ENCODE results near the gene ADAMTS6. TPM values are rescaled to one million over a fixed set of nuclear protein-coding genes. Genes with fewer than 3 reads are reported as not detected.

ADAMTS6 gene
- total and polyA plus RNA-seq, 2 of the 13 experiments (the other 11 are each of a cell fraction or from before 2014, with no cell fraction given), result 3.1 to 8.2 TPM

- Histone ChIP-seq H3K27me3 (ENCODE audit: control insufficient read depth in 1 of 2, insufficient read depth in 2 of 2, low read length in 2 of 2) (no peaks in the 10 kb centered on the region), H3K27ac (ENCODE audit: extremely low read length, insufficient read depth, low read length) (no peak overlapping the region), H3K36me3 (replicated peaks in 1 of 2; ENCODE audit: control insufficient read depth in 1 of 2, insufficient read depth in 2 of 2, low read length in 2 of 2) (no peaks in the 10 kb centered on the region), H3K4me2 (ENCODE audit: low read depth, low read length) (no peak overlapping the region), H3K4me3 (replicated peaks in 1 of 3; ENCODE audit: insufficient read depth in 1 of 3, low read depth in 2 of 3, low read length in 3 of 3) (no peak overlapping the region), H3K9ac (ENCODE audit: insufficient read depth, low read depth, low read length) (no peak overlapping the region), H4K20me1 (ENCODE audit: insufficient read depth, low read length) (no peaks in the 10 kb centered on the region), H3K79me2 (ENCODE audit: insufficient read depth, low read length) (no peaks in the 10 kb centered on the region), H3K9me3 (ENCODE audit: low read length) (no peaks in the 10 kb centered on the region), H3K4me1 (ENCODE audit: insufficient read depth, low read length) (no peaks in the 10 kb centered on the region), H2AFZ (ENCODE audit: low read length) (no peak overlapping the region)
- ATAC-seq (no peak), FAIRE-seq (no peak), DNase-seq (ENCODE audit: low spot score) (no peak)
- CTCF ChIA-PET (ENCODE audit: low intra/inter-chr PET ratio, low total read pairs), result no interaction called here
- intact Hi-C loops (cut with micrococcal nuclease; ENCODE audit: unreplicated experiment), result no loop called here
- in situ Hi-C loops (cut with HindIII; ENCODE audit: extremely low pct_ligation_motif_present, low pct_unique_long_range_greater_than_20kb), result no loop called here
- BruUV-seq (replicated peaks), result no TSS peak
- 83% methylated on average over 3 of the region's 3 CpGs for WGBS (ENCODE audit: low lambda C conversion rate)
- no peak for TF ChIP-seq USF2 (IDR thresholded peaks at IDR 0.05; ENCODE audit: low read depth, low read length)
- no peak for TF ChIP-seq USF2 (CRISPR knock-in tag; IDR thresholded peaks at IDR 0.05; ENCODE audit: borderline replicate concordance)
- no peak for TF ChIP-seq ZNF329 (CRISPR knock-in tag; IDR thresholded peaks at IDR 0.05; ENCODE audit: low read depth)
- TF ChIP-seq ARID3A (IDR thresholded peaks at IDR 0.05; ENCODE audit: low read depth, low read length), result no peak
- TF ChIP-seq ZBTB14 (CRISPR knock-in tag; IDR thresholded peaks at IDR 0.05), result no peak
- no peak for TF ChIP-seq SIN3B (IDR thresholded peaks at IDR 0.05; ENCODE audit: low read length)
- no peak for TF ChIP-seq NBN (conservative IDR thresholded peaks at IDR 0.05)
- no peak for TF ChIP-seq TBP (CRISPR knock-in tag; IDR thresholded peaks at IDR 0.05)
- no peak for TF ChIP-seq MLXIP (CRISPR knock-in tag; IDR thresholded peaks at IDR 0.05; ENCODE audit: borderline replicate concordance)
- no peak for TF ChIP-seq ZXDC (CRISPR knock-in tag; IDR thresholded peaks at IDR 0.05)
- POLR2A ChIA-PET, result no interaction called here
These were observed 19.5 kb downstream of the ADAMTS6 start for GRCh38 chr5:65462139-65462705.
